OCI-LY7 (cell line): ENCODE measurements around the gene RBM33. TPM values are rescaled to one million over a fixed set of nuclear protein-coding genes. Genes with fewer than 3 reads are reported as not detected.

Experiments
- BruUV-seq: library from RNA; stranded (reverse); fragments of 400-500 nt; replicated peaks from 2 replicates; lab custom pipeline; 2021; lab: Mats Ljungman, UMichigan
- CTCF ChIA-PET: fragments of 300-600 bp; sonication (Branson Sonifier 250); formaldehyde crosslinking; loops from one replicate; lab custom pipeline; 2022; ENCODE audit warnings: antibody characterized with exemption; ENCODE audit not compliant: unreplicated experiment; lab: Charles Lee
- POLR2A ChIA-PET: fragments of 300-600 bp; sonication (Branson Sonifier 250); formaldehyde crosslinking; loops from one replicate; lab custom pipeline; 2022; ENCODE audit warnings: antibody characterized with exemption; lab: Charles Lee
- DNase-seq: peaks from one replicate; pipeline ENCODE4 v3.0.0-alpha.2; 2015; ENCODE audit warnings: low spot score
- H2AFZ ChIP-seq: fragments of 200-600 bp; sonication (generic), shearing (Covaris generic); 2 replicates; pipeline ENCODE4 v1.6.1; 2014; ENCODE audit warnings: mild to moderate bottlenecking, antibody characterized with exemption, low read length, moderate library complexity
- H3K27ac ChIP-seq: fragments of 200-600 bp; sonication (generic); 2 replicates; pipeline ENCODE4 v1.5.1; 2014; ENCODE audit warnings: mixed run types, low read depth, mild to moderate bottlenecking, moderate library complexity, low read length, inconsistent platforms; ENCODE audit not compliant: poor library complexity, severe bottlenecking
- H3K36me3 ChIP-seq: fragments of 200-600 bp; sonication (generic); 2 replicates; pipeline ENCODE4 v1.6.1; 2014; ENCODE audit warnings: mild to moderate bottlenecking, antibody characterized with exemption, low read length, moderate library complexity, mixed read lengths; ENCODE audit not compliant: insufficient read depth
- H3K4me1 ChIP-seq: fragments of 200-600 bp; sonication (generic); 2 replicates; pipeline ENCODE4 v1.5.1; 2014; ENCODE audit warnings: mild to moderate bottlenecking, low read length; ENCODE audit not compliant: insufficient read depth, poor library complexity, severe bottlenecking
- H3K4me2 ChIP-seq: fragments of 200-600 bp; sonication (generic); 2 replicates; pipeline ENCODE4 v1.6.1; 2014; ENCODE audit warnings: mild to moderate bottlenecking, low read length
- H3K4me3 ChIP-seq: fragments of 200-600 bp; sonication (generic); 2 replicates; pipeline ENCODE4 v1.5.1; 2014; ENCODE audit warnings: mild to moderate bottlenecking, low read depth, low read length; ENCODE audit not compliant: poor library complexity, severe bottlenecking
- H3K79me2 ChIP-seq: fragments of 200-600 bp; sonication (generic); 2 replicates; pipeline ENCODE4 v1.6.1; 2016; ENCODE audit warnings: low read depth, mild to moderate bottlenecking, low read length, moderate library complexity, mixed read lengths; ENCODE audit not compliant: insufficient read depth
- H3K9me2 ChIP-seq: fragments of 200-600 bp; sonication (generic); 2 replicates; pipeline ENCODE4 v1.6.1; 2016; ENCODE audit warnings: mild to moderate bottlenecking, low read length, mixed read lengths; ENCODE audit not compliant: insufficient read depth
- H3K9me3 ChIP-seq: fragments of 200-600 bp; sonication (generic); 2 replicates; pipeline ENCODE4 v1.6.1; 2014; ENCODE audit warnings: mild to moderate bottlenecking, mixed run types, low read length, mixed read lengths
- H4K20me1 ChIP-seq: fragments of 200-600 bp; sonication (generic); 2 replicates; pipeline ENCODE4 v1.6.1; 2014; ENCODE audit warnings: mild to moderate bottlenecking, antibody characterized with exemption, low read length, moderate library complexity, mixed read lengths; ENCODE audit not compliant: insufficient read depth
- EZH2phosphoT487 ChIP-seq: fragments of 200-600 bp; sonication (generic); IDR thresholded peaks from 2 replicates; pipeline ENCODE4 v1.6.1; 2018; ENCODE audit warnings: low read depth, borderline replicate concordance, mild to moderate bottlenecking, mixed run types, antibody characterized with exemption, low read length, moderate library complexity, mixed read lengths
- intact Hi-C: fragments of 100-400 bp; cut with micrococcal nuclease; formaldehyde crosslinking; loops from one replicate; pipeline ENCODE4 v1.10.0; 2022; ENCODE audit not compliant: unreplicated experiment
- total RNA-seq, 2 experiments: library from RNA; depleted of rRNA in 1 of 2; stranded (reverse); fragments of >200 nt in 1 of 2; shearing (Covaris generic) in 1 of 2; gene quantifications; 2 replicates each; pipeline ENCODE4 v1.2.3, GENCODE V29; 2014 to 2022
- TF ChIP-seq, protein P1 (sequence below): fragments of 200-600 bp; sonication (generic); conservative IDR thresholded peaks from 2 replicates; pipeline ENCODE4 v1.5.1; 2014; ENCODE audit warnings: mild to moderate bottlenecking, antibody characterized with exemption, low read length, moderate library complexity, mixed read lengths

Gene RBM33
- total RNA-seq, 2 experiments from 2014 or later, result 67.6 to 127 TPM

DNA sequence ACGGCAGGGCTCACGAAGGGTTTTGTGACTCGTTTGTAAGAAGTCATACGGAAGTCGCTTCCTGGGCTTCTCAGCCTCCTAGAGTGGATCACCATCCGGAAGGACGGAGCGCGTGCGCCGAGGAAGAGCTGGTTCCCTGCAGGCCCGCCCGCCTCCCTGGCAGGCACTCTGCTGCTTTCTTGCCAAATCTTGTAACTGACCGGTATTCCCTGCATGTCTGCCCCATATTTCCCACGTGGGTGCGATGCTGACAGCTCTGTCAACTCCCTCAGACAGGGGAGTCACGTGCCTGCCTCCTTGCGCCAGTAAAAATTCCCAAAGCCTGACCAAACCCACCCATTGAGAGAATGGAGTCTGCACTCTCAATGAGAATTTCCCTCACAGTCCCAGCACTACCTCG, 155.1 kb downstream of the RBM33 start:
- no peaks in the 10 kb centered on the region for H4K20me1 ChIP-seq
- H3K4me1 ChIP-seq, result no peaks in the 10 kb centered on the region
- no peaks in the 10 kb centered on the region for H3K9me3 ChIP-seq
- H2AFZ ChIP-seq, result no peak overlapping the region
- no peak for TF ChIP-seq EZH2phosphoT487
- TF ChIP-seq, protein P1, sequence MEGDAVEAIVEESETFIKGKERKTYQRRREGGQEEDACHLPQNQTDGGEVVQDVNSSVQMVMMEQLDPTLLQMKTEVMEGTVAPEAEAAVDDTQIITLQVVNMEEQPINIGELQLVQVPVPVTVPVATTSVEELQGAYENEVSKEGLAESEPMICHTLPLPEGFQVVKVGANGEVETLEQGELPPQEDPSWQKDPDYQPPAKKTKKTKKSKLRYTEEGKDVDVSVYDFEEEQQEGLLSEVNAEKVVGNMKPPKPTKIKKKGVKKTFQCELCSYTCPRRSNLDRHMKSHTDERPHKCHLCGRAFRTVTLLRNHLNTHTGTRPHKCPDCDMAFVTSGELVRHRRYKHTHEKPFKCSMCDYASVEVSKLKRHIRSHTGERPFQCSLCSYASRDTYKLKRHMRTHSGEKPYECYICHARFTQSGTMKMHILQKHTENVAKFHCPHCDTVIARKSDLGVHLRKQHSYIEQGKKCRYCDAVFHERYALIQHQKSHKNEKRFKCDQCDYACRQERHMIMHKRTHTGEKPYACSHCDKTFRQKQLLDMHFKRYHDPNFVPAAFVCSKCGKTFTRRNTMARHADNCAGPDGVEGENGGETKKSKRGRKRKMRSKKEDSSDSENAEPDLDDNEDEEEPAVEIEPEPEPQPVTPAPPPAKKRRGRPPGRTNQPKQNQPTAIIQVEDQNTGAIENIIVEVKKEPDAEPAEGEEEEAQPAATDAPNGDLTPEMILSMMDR, result no peak
- ChIA-PET POLR2A (interaction anchor here (0.6 kb wide), 1 partner anchor 1585 kb away, joined by 3 read pairs; no protein-coding TSS in a partner anchor), CTCF (no interaction called here)
- H3K4me3 ChIP-seq, result no peak overlapping the region
- H3K9me2 ChIP-seq, result no peaks in the 10 kb centered on the region
- no peaks in the 10 kb centered on the region for H3K79me2 ChIP-seq
- BruUV-seq, result no TSS peak
- intact Hi-C loops, result loop anchor here (5.0 to 10.0 kb wide), 2 partner anchors 673 to 1025 kb away; no protein-coding TSS in a partner anchor
- H3K27ac ChIP-seq, result no peak overlapping the region
- no peaks in the 10 kb centered on the region for H3K36me3 ChIP-seq
- no peak overlapping the region for H3K4me2 ChIP-seq
- DNase-seq, result no peak

DNA sequence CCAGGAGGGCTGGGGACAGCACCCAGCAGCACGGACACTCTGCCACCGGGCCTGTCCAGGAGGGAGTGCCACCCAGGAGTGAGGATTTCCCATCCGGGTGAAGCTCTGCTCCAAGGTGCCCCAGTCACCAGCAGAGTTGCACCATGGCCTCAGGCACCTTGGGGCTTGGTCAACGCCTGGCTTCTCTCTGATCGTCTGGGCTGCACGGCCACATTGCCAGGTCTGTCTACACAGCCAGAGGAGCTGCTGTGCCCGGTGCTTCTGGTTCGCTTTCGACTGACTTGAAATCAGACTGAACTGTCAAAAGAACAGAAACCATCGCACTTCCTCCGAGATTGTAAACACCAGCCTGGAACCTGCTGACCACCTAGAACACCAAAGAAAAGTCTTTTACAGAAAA, 155.8 kb downstream of the RBM33 start:
- TF ChIP-seq, protein P1, result no peak
- TF ChIP-seq EZH2phosphoT487, result no peak
- no peak for DNase-seq
- no peaks in the 10 kb centered on the region for H4K20me1 ChIP-seq
- H3K4me3 ChIP-seq, result no peak overlapping the region
- H2AFZ ChIP-seq, result no peak overlapping the region
- H3K9me2 ChIP-seq, result no peaks in the 10 kb centered on the region
- BruUV-seq, result no TSS peak
- ChIA-PET CTCF (no interaction called here), POLR2A (no interaction called here)
- no peaks in the 10 kb centered on the region for H3K9me3 ChIP-seq
- no peaks in the 10 kb centered on the region for H3K79me2 ChIP-seq
- intact Hi-C loops, result no loop called here
- no peaks in the 10 kb centered on the region for H3K36me3 ChIP-seq
- no peak overlapping the region for H3K27ac ChIP-seq
- H3K4me1 ChIP-seq, result no peaks in the 10 kb centered on the region
- no peak overlapping the region for H3K4me2 ChIP-seq

DNA sequence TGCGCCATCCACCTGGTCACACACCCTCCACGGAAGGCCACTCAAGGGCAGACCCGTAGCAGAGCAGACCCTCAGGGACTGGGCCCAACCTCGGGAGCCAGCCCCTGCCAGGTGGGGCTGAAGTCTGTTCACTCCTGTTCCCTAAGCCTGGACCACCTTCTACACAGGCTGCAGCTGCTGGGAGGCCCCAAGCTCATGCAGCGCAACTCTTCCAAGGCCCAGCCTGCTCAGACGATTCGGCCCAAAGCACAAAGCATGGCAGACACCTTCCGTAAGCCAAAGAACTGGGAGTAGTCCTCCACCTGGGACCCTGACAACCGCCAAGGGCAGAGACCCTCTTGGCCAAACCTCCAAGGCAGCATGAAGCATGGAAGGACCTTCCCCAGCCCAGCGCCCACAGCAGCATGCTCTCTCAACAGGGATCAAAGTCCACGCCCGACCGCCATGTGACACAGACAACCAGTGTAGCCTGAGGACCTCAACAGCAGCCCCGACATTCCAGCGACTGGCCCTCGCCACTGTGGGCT, 156.3 kb downstream of the RBM33 start:
- no TSS peak for BruUV-seq
- Histone ChIP-seq H3K4me2 (no peak overlapping the region), H3K79me2 (no peaks in the 10 kb centered on the region), H3K4me1 (no peaks in the 10 kb centered on the region), H3K4me3 (no peak overlapping the region), H3K9me2 (no peaks in the 10 kb centered on the region), H3K27ac (no peak overlapping the region), H4K20me1 (no peaks in the 10 kb centered on the region), H2AFZ (no peak overlapping the region), H3K9me3 (no peaks in the 10 kb centered on the region), H3K36me3 (no peaks in the 10 kb centered on the region)
- ChIA-PET POLR2A (interaction anchor here (0.6 kb wide), 1 partner anchor 1466 kb away, joined by 3 read pairs; no protein-coding TSS in a partner anchor), CTCF (no interaction called here)
- intact Hi-C loops, result no loop called here
- TF ChIP-seq, protein P1, result no peak
- TF ChIP-seq EZH2phosphoT487, result no peak
- no peak for DNase-seq
